Measurements from ENCODE around the gene SLC9A3.

The SLC9A3 gene

DNA sequence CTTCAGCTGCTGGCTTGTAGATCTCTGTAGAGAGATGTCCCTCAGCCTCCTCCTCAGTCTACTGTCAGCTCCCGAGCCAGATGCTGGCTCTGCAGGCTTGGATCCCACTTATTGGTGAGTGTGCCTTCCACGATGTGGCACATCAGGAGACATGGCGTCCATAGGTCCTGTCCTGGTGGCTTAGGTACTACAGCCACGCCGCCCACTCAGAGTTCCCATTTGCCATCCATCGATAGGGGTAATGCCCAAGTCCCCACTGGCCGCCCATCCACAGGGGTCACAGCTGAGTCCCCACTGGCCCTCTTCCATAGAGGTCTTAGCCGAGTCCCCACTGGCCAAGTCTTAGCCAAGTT lies 64.0 kb downstream of the SLC9A3 start:
- TF ChIP-seq ZNF8 (CRISPR knock-in tag; IDR thresholded peaks at IDR 0.05): no peak
- no peak for TF ChIP-seq ARNTL (CRISPR knock-in tag; IDR thresholded peaks at IDR 0.05; ENCODE audit: borderline replicate concordance, low read depth)
- TF ChIP-seq ISL1 (CRISPR knock-in tag; IDR thresholded peaks at IDR 0.05): no peak
- ATAC-seq: no peak

DNA sequence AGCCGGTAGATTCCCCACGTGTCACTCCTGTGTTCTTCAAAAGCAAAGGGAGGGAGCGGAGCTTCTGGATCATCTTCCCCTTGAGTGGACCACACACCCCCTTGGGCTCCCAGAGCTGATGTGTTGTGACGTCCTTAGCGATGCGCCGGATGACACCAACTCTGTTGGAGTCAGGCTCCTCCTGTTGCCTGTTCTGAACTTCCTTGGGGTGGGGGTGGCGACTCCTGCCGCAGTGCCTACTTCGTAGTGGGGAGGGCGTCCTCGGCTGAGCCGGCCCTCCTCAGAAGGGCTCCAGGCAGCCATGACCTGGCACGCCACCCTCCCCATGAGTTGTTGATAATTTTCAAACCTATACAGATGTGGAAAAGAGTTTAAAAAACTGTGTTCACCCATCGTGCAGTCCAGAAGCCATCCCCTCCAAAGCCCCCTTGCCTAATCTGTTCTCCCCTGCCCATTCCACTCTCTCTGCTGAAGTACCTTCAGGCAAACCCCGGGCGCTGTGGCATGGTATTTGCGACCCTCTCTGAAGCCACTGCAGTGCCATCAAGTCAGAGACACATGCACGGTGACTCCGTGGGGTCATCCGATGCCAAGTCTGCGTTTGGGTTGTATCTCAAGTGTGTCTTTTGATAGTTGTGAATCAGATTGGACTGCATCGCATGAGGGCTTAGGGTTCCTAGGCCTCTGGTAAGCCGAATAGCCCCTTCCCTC lies 64.5 kb downstream of the SLC9A3 start:
- no peak for ATAC-seq
- no peak for TF ChIP-seq ZFP3 (CRISPR knock-in tag; IDR thresholded peaks at IDR 0.05)
- TF ChIP-seq ZNF70 (CRISPR knock-in tag; IDR thresholded peaks at IDR 0.05): no peak
- no peak for TF ChIP-seq CSDC2 (CRISPR knock-in tag; IDR thresholded peaks at IDR 0.05)
- TF ChIP-seq ZNF565 (CRISPR knock-in tag; conservative IDR thresholded peaks at IDR 0.05; ENCODE audit: low read depth): no peak
- no peak for TF ChIP-seq RARB (CRISPR knock-in tag; IDR thresholded peaks at IDR 0.05)
- no peak for TF ChIP-seq OSR1 (CRISPR knock-in tag; IDR thresholded peaks at IDR 0.05)
- TF ChIP-seq, protein P1, sequence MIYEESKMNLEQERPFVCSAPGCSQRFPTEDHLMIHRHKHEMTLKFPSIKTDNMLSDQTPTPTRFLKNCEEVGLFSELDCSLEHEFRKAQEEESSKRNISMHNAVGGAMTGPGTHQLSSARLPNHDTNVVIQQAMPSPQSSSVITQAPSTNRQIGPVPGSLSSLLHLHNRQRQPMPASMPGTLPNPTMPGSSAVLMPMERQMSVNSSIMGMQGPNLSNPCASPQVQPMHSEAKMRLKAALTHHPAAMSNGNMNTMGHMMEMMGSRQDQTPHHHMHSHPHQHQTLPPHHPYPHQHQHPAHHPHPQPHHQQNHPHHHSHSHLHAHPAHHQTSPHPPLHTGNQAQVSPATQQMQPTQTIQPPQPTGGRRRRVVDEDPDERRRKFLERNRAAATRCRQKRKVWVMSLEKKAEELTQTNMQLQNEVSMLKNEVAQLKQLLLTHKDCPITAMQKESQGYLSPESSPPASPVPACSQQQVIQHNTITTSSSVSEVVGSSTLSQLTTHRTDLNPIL (CRISPR knock-in tag; IDR thresholded peaks at IDR 0.05; ENCODE audit: low read depth): no peak

DNA sequence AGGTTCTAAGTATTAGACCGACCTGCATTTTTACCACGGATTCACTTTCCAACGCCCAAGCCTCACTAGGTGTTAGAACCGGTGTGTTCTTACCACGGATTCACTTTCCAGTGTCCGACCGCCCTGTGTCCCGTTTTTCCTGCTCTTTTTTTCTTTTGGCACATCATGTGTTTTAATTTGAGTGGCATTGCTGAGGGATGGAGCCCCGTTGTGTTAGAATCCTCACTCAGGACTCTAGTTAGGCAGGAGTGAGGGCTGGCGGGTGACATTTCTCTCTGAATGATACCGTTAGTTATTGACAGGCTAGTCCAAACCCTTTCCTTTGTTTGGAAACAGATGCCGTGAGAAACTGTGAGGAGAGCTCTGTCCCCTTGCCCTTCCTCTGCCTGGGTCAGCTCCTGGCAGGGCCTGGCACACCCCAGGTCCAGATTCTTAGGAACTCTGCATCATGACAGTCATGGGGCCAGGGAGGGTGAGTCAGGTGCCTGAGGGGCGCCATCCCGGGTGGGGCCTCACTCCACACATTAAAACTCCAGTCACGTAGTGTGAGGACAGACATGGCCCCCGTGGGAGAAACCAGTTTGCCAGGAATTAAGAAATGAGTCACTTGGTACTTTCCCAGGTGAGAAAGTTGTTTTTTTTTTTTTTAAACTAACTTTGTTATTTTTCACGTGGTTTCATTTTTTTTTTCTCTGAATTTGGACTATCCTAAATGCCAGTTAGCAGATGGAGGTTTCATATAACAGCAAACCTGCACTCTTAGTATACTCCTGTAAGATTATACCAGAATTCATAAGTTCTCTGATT lies 65.5 kb downstream of the SLC9A3 start:
- ATAC-seq: no peak
- no peak for TF ChIP-seq SNAI2 (CRISPR knock-in tag; IDR thresholded peaks at IDR 0.05)
- TF ChIP-seq, protein P2, sequence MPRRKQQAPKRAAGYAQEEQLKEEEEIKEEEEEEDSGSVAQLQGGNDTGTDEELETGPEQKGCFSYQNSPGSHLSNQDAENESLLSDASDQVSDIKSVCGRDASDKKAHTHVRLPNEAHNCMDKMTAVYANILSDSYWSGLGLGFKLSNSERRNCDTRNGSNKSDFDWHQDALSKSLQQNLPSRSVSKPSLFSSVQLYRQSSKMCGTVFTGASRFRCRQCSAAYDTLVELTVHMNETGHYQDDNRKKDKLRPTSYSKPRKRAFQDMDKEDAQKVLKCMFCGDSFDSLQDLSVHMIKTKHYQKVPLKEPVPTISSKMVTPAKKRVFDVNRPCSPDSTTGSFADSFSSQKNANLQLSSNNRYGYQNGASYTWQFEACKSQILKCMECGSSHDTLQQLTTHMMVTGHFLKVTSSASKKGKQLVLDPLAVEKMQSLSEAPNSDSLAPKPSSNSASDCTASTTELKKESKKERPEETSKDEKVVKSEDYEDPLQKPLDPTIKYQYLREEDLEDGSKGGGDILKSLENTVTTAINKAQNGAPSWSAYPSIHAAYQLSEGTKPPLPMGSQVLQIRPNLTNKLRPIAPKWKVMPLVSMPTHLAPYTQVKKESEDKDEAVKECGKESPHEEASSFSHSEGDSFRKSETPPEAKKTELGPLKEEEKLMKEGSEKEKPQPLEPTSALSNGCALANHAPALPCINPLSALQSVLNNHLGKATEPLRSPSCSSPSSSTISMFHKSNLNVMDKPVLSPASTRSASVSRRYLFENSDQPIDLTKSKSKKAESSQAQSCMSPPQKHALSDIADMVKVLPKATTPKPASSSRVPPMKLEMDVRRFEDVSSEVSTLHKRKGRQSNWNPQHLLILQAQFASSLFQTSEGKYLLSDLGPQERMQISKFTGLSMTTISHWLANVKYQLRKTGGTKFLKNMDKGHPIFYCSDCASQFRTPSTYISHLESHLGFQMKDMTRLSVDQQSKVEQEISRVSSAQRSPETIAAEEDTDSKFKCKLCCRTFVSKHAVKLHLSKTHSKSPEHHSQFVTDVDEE (CRISPR knock-in tag; IDR thresholded peaks at IDR 0.05): no peak
- TF ChIP-seq, protein P3, sequence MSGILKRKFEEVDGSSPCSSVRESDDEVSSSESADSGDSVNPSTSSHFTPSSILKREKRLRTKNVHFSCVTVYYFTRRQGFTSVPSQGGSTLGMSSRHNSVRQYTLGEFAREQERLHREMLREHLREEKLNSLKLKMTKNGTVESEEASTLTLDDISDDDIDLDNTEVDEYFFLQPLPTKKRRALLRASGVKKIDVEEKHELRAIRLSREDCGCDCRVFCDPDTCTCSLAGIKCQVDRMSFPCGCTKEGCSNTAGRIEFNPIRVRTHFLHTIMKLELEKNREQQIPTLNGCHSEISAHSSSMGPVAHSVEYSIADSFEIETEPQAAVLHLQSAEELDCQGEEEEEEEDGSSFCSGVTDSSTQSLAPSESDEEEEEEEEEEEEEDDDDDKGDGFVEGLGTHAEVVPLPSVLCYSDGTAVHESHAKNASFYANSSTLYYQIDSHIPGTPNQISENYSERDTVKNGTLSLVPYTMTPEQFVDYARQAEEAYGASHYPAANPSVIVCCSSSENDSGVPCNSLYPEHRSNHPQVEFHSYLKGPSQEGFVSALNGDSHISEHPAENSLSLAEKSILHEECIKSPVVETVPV (CRISPR knock-in tag; IDR thresholded peaks at IDR 0.05): no peak
- no peak for TF ChIP-seq GLIS3 (CRISPR knock-in tag; IDR thresholded peaks at IDR 0.05)
- no peak for TF ChIP-seq ESRRG (CRISPR knock-in tag; IDR thresholded peaks at IDR 0.05)
- no peak for TF ChIP-seq TOX (CRISPR knock-in tag; IDR thresholded peaks at IDR 0.05; ENCODE audit: borderline replicate concordance)
- no peak for TF ChIP-seq RARB (CRISPR knock-in tag; IDR thresholded peaks at IDR 0.05)
- TF ChIP-seq ZFP30 (CRISPR knock-in tag; IDR thresholded peaks at IDR 0.05): no peak

DNA sequence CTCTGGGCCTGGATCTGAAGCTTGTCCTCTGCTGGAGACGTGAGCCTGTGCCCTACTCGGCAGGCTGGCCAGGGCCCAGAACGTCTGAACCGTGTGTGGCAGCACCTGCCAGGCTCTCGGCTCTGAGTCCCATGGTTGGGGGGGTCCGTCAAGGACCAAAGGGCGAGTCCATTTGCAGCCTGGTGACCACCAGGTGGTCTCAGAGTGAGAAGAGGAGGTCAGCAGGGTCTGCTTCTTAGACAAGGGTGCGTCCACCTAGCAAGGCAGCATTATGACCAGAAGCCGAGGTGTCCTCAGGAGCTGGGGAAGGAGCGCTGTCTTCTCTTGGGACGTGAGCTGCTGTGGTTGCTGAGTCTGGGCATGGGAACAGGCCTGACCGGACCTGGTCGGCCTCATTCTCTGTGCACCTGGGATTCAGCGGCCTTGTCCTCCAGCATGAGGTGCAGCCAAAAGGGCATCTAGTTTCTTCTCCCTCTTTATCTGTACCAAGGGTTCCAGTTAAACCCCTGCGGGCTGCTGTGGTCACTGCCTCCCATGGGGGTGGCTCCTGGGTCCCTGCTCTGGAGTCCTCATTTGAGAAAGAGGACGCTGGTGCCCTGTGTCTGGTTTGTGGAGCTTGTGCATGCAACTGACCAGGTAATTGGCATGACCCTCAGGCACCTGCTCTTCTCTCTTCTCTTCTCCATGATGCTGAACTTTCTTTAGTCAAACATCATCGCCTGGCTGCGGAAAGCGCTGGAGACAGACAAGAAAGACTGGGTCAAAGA lies 66.9 kb downstream of the SLC9A3 start:
- ATAC-seq: no peak
- TF ChIP-seq SNAI2 (CRISPR knock-in tag; IDR thresholded peaks at IDR 0.05) (no peak), ESRRG (CRISPR knock-in tag; IDR thresholded peaks at IDR 0.05) (no peak)
- TF ChIP-seq, protein P3 (CRISPR knock-in tag; IDR thresholded peaks at IDR 0.05): no peak
- TF ChIP-seq, protein P2 (CRISPR knock-in tag; IDR thresholded peaks at IDR 0.05): no peak
- TF ChIP-seq, protein P4, sequence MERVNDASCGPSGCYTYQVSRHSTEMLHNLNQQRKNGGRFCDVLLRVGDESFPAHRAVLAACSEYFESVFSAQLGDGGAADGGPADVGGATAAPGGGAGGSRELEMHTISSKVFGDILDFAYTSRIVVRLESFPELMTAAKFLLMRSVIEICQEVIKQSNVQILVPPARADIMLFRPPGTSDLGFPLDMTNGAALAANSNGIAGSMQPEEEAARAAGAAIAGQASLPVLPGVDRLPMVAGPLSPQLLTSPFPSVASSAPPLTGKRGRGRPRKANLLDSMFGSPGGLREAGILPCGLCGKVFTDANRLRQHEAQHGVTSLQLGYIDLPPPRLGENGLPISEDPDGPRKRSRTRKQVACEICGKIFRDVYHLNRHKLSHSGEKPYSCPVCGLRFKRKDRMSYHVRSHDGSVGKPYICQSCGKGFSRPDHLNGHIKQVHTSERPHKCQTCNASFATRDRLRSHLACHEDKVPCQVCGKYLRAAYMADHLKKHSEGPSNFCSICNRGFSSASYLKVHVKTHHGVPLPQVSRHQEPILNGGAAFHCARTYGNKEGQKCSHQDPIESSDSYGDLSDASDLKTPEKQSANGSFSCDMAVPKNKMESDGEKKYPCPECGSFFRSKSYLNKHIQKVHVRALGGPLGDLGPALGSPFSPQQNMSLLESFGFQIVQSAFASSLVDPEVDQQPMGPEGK (CRISPR knock-in tag; IDR thresholded peaks at IDR 0.05; ENCODE audit: borderline replicate concordance): no peak
- TF ChIP-seq, protein P5, sequence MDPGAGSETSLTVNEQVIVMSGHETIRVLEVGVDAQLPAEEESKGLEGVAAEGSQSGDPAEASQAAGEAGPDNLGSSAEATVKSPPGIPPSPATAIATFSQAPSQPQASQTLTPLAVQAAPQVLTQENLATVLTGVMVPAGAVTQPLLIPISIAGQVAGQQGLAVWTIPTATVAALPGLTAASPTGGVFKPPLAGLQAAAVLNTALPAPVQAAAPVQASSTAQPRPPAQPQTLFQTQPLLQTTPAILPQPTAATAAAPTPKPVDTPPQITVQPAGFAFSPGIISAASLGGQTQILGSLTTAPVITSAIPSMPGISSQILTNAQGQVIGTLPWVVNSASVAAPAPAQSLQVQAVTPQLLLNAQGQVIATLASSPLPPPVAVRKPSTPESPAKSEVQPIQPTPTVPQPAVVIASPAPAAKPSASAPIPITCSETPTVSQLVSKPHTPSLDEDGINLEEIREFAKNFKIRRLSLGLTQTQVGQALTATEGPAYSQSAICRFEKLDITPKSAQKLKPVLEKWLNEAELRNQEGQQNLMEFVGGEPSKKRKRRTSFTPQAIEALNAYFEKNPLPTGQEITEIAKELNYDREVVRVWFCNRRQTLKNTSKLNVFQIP (CRISPR knock-in tag; IDR thresholded peaks at IDR 0.05; ENCODE audit: borderline replicate concordance, low read depth): no peak

Data from SK-N-SH treated with all-trans-retinoic acid at 6 μM for 48 hours (cell line).